GM23338 (cell line): Measurements from ENCODE around the gene SIMC1.
"Not testable (repeated sequence)": the region's sequence is repeated elsewhere in the genome, so short reads cannot be mapped to it uniquely, and the experiment has no call there.

Source experiments
- CREB1 ChIP-seq: fragments of 250-450 bp; sonication (Bioruptor Pico); IDR thresholded peaks from 2 replicates; pipeline ENCODE4 v1.5.0; 2020; ENCODE audit warnings: low read depth, mild to moderate bottlenecking, moderate library complexity
- CTCF ChIP-seq, 2 experiments: fragments of 200-600 bp in 1 of 2; sonication (generic) in 1 of 2; conservative IDR thresholded peaks; 2 replicates each; pipeline versions ENCODE4 v1.5.1 to v1.6.1; 2016 to 2017; ENCODE audit warnings: antibody characterized with exemption in 2 of 2, low read depth in 2 of 2, mild to moderate bottlenecking in 2 of 2, moderate library complexity in 1 of 2
- ETS1 ChIP-seq: IDR thresholded peaks from 2 replicates; pipeline ENCODE4 v1.6.1; 2016; ENCODE audit warnings: antibody characterized with exemption
- EZH2 ChIP-seq: fragments of 200-600 bp; sonication (generic); IDR thresholded peaks from one replicate; pipeline ENCODE4 v1.8.0; 2017; ENCODE audit warnings: antibody characterized with exemption, mild to moderate bottlenecking, low read depth; ENCODE audit not compliant: unreplicated experiment
- EZH2phosphoT487 ChIP-seq: fragments of 200-600 bp; sonication (generic); IDR thresholded peaks from one replicate; pipeline ENCODE4 v1.8.1; 2018; ENCODE audit warnings: antibody characterized with exemption; ENCODE audit not compliant: unreplicated experiment
- JUNB ChIP-seq: IDR thresholded peaks from one replicate; pipeline ENCODE4 v1.6.1; 2016; ENCODE audit warnings: antibody characterized with exemption; ENCODE audit not compliant: unreplicated experiment
- POLR2AphosphoS5 ChIP-seq: IDR thresholded peaks from 2 replicates; pipeline ENCODE4 v1.6.1; 2016; ENCODE audit warnings: antibody characterized with exemption, low read depth
- REST ChIP-seq: IDR thresholded peaks from one replicate; pipeline ENCODE4 v1.6.1; 2018; ENCODE audit warnings: antibody characterized with exemption; ENCODE audit not compliant: unreplicated experiment
- ZNF331 ChIP-seq: fragments of 250-450 bp; sonication (Bioruptor Pico); IDR thresholded peaks from 2 replicates; pipeline ENCODE4 v1.5.0; 2020; ENCODE audit warnings: low read depth, mild to moderate bottlenecking, moderate library complexity

- not testable (repeated sequence) for TF ChIP-seq EZH2; CREB1; CTCF (conservative IDR thresholded peaks at IDR 0.05; ENCODE audit: low read depth in 2 of 2); POLR2AphosphoS5; EZH2phosphoT487; ETS1; JUNB; REST; ZNF331 (CRISPR knock-in tag)
These were observed 6.1 kb downstream of the SIMC1 start for GRCh38 chr5:176244318-176244717.
